Neutrophil (primary cell): ENCODE results near the gene COP1.
A peak's percentile ranks its signal among the peaks of the same experiment; 100 is the strongest.

Source experiments
- H3K27ac ChIP-seq: fragments of 200-600 bp; sonication (generic); 2 replicates; pipeline ENCODE4 v1.5.1; 2016; ENCODE audit warnings: mild to moderate bottlenecking, moderate library complexity
- H3K27me3 ChIP-seq: fragments of 200-600 bp; sonication (generic); 2 replicates; pipeline ENCODE4 v1.6.0; 2016; ENCODE audit warnings: mild to moderate bottlenecking
- H3K36me3 ChIP-seq: fragments of 200-600 bp; sonication (generic); 2 replicates; pipeline ENCODE4 v1.5.1; 2017
- H3K4me1 ChIP-seq, 2 experiments: fragments of 200-600 bp in 1 of 2; sonication (generic) in 1 of 2; 1 replicate in 1 of 2; 2 replicates in 1 of 2; pipeline versions ENCODE4 v1.5.1 to v1.6.1; 2013 to 2016; ENCODE audit warnings: low read depth in 1 of 2, low read length in 1 of 2, mild to moderate bottlenecking in 1 of 2, moderate library complexity in 1 of 2; ENCODE audit not compliant: control insufficient read depth in 1 of 2, insufficient read depth in 1 of 2
- H3K4me3 ChIP-seq, 2 experiments: fragments of 200-600 bp in 1 of 2; sonication (generic) in 1 of 2; 1 replicate in 1 of 2; 2 replicates in 1 of 2; pipeline ENCODE4 v1.5.1; 2013 to 2016; ENCODE audit warnings: low read depth in 1 of 2, low read length in 1 of 2, mild to moderate bottlenecking in 1 of 2, moderate library complexity in 1 of 2
- H3K9me3 ChIP-seq: fragments of 200-600 bp; sonication (generic); 2 replicates; pipeline ENCODE4 v1.5.1; 2016
- CTCF ChIP-seq: fragments of 200-600 bp; sonication (generic); IDR thresholded peaks from 2 replicates; pipeline ENCODE4 v1.5.1; 2016; ENCODE audit warnings: antibody characterized with exemption

Gene COP1

DNA sequence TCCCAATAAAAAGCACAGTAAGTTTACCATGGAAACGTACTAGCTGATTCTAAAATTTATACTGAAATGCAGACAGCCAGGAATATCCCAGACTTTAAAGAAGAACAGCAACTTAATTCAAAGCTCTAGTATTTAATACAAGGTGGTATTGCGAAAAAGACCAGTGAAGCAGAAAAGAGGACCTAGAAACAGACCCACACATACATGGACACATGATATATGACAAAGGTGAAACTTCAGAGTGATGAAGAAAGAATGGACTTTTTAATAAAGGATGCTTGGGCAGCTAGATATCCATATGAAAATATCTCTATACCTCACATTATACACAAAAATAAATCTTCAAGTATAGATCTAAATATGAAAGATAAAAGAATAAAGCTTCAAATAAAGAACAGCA, 62.6 kb downstream of the COP1 start:
- Histone ChIP-seq H3K27me3 (no peaks in the 10 kb centered on the region), H3K4me3 (no peak overlapping the region), H3K9me3 (no peaks in the 10 kb centered on the region), H3K27ac (peak overlapping the region; percentile 23), H3K4me1 (peaks cover 0 to 8% of the 10 kb centered on the region in 2 experiments), H3K36me3 (peaks cover 47% of the 10 kb centered on the region)
- no peak for TF ChIP-seq CTCF

GRCh38 chr1:176142973-176143372, 64.1 kb downstream of the COP1 start:
- TF ChIP-seq CTCF, result no peak
- Histone ChIP-seq H3K36me3 (peaks cover 38% of the 10 kb centered on the region), H3K4me3 (no peak overlapping the region), H3K27me3 (no peaks in the 10 kb centered on the region), H3K27ac (no peak overlapping the region), H3K4me1 (peaks cover 0 to 8% of the 10 kb centered on the region in 2 experiments), H3K9me3 (no peaks in the 10 kb centered on the region)

GRCh38 chr1:176141449-176141848, 65.6 kb downstream of the COP1 start:
- Histone ChIP-seq H3K36me3 (peaks cover 24% of the 10 kb centered on the region), H3K9me3 (no peaks in the 10 kb centered on the region), H3K27ac (no peak overlapping the region), H3K27me3 (no peaks in the 10 kb centered on the region), H3K4me3 (no peak overlapping the region), H3K4me1 (peaks cover 0 to 8% of the 10 kb centered on the region in 2 experiments)
- no peak for TF ChIP-seq CTCF

- Histone ChIP-seq H3K9me3 (no peaks in the 10 kb centered on the region), H3K36me3 (peaks cover 39% of the 10 kb centered on the region)
Measured at GRCh38 chr1:176136891-176137290, 70.2 kb downstream of the COP1 start.

DNA sequence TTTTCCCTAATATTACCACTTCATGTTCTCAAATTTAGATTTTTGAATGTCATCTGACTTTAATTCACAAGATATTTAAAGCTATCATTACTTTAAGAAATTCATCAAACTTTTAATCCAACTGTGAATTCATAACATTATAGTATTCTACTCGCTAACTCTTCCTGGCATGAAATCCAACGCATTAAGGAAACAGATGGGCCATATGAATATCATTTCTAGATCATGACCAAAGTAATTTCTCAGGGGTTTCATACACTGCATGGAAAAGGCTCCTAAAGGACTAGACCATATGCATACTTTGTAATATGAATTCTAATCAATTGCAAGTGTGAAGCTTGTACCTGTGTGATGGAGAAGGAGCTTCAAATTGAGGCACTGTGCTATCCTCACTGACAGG, 72.4 kb downstream of the COP1 start:
- Histone ChIP-seq H3K27me3 (no peaks in the 10 kb centered on the region), H3K36me3 (peaks cover 40% of the 10 kb centered on the region), H3K9me3 (no peaks in the 10 kb centered on the region), H3K4me3 (no peak overlapping the region), H3K27ac (no peak overlapping the region), H3K4me1 (no peaks in the 10 kb centered on the region)
- TF ChIP-seq CTCF, result no peak

More at GRCh38 chr1:176136891-176137290, 70.2 kb downstream of the COP1 start:
- Histone ChIP-seq H3K27me3 (no peaks in the 10 kb centered on the region), H3K27ac (no peak overlapping the region), H3K4me3 (no peak overlapping the region), H3K4me1 (no peaks in the 10 kb centered on the region)
- TF ChIP-seq CTCF, result no peak

- H3K9me3 ChIP-seq, result no peaks in the 10 kb centered on the region
- H3K4me1 ChIP-seq, result no peaks in the 10 kb centered on the region
- peaks cover 13% of the 10 kb centered on the region for H3K36me3 ChIP-seq
- H3K27me3 ChIP-seq, result no peaks in the 10 kb centered on the region
- H3K4me3 ChIP-seq, result no peak overlapping the region
- no peak overlapping the region for H3K27ac ChIP-seq
- no peak for TF ChIP-seq CTCF
Measured at GRCh38 chr1:176122282-176122681, 84.8 kb downstream of the COP1 start.
